SK-N-SH (cell line): Measurements from ENCODE around the gene BAHCC1. TPM values are rescaled to one million over a fixed set of nuclear protein-coding genes. Genes with fewer than 3 reads are reported as not detected.

Source experiments
- CTCF ChIA-PET: fragments of 300-600, 350-600 bp; formaldehyde crosslinking; extraction: SDS; loops from one replicate; lab custom pipeline; 2021; lab: Yijun Ruan, JAX
- POLR2A ChIA-PET: fragments of 350-600 bp; sonication (Branson Sonifier 250); formaldehyde crosslinking; extraction: SDS; loops from one replicate; lab custom pipeline; 2020; ENCODE audit warnings: antibody characterized with exemption, inconsistent platforms; lab: Yijun Ruan, JAX
- DNase-seq: peaks from one replicate; pipeline ENCODE4 v3.0.0; 2012
- H2AFZ ChIP-seq: fragments of 200-600 bp; sonication (generic); 2 replicates; pipeline ENCODE4 v1.8.1; 2016; ENCODE audit warnings: antibody characterized with exemption, mild to moderate bottlenecking, low read depth
- H3F3A ChIP-seq: fragments of 200-600 bp; sonication (generic); replicated peaks from 2 replicates; pipeline ENCODE3; 2016; ENCODE audit warnings: antibody characterized with exemption, mild to moderate bottlenecking; ENCODE audit not compliant: insufficient read depth
- H3K27ac ChIP-seq, 2 experiments: fragments of 200-500 bp in 1 of 2; fragments of 200-600 bp in 1 of 2; sonication (Bioruptor generic) in 1 of 2; sonication (generic), shearing (Covaris generic) in 1 of 2; 2 replicates each; pipeline versions ENCODE4 v1.5.1 to v1.6.1; 2014 to 2016; ENCODE audit warnings: low read depth in 2 of 2, inconsistent platforms in 1 of 2, low read length in 1 of 2, mild to moderate bottlenecking in 1 of 2, mixed read lengths in 1 of 2
- H3K27me3 ChIP-seq: fragments of 200-600 bp; sonication (generic), shearing (Covaris generic); 2 replicates; pipeline ENCODE4 v1.6.1; 2016; ENCODE audit warnings: mixed run types; ENCODE audit not compliant: insufficient read depth
- H3K36me3 ChIP-seq, 2 experiments: fragments of 200-500 bp in 1 of 2; fragments of 200-600 bp in 1 of 2; sonication (Bioruptor generic) in 1 of 2; sonication (generic) in 1 of 2; replicated peaks in 1 of 2; 2 replicates each; pipeline versions ENCODE3 to v1.5.1; 2014 to 2016; ENCODE audit warnings: low read length in 1 of 2, mild to moderate bottlenecking in 1 of 2; ENCODE audit not compliant: insufficient read depth in 2 of 2, control insufficient read depth in 1 of 2
- H3K4me1 ChIP-seq, 2 experiments: fragments of 200-500 bp in 1 of 2; fragments of 200-600 bp in 1 of 2; sonication (Bioruptor generic) in 1 of 2; sonication (generic), shearing (Covaris generic) in 1 of 2; 2 replicates each; pipeline versions ENCODE4 v1.5.1 to v1.6.1; 2014 to 2016; ENCODE audit warnings: low read depth in 1 of 2, low read length in 1 of 2, mixed run types in 1 of 2; ENCODE audit not compliant: insufficient read depth in 2 of 2, control insufficient read depth in 1 of 2
- H3K4me2 ChIP-seq: fragments of 200-600 bp; sonication (generic), shearing (Covaris generic); 2 replicates; pipeline ENCODE4 v1.6.1; 2017; ENCODE audit warnings: mixed run types
- H3K4me3 ChIP-seq, 2 experiments: fragments of 200-500 bp in 1 of 2; fragments of 200-600 bp in 1 of 2; sonication (Bioruptor generic) in 1 of 2; sonication (generic), shearing (Covaris generic) in 1 of 2; 2 replicates each; pipeline versions ENCODE4 v1.5.1 to v1.8.1; 2014 to 2016; ENCODE audit warnings: low read depth in 2 of 2, inconsistent platforms in 1 of 2, low read length in 1 of 2, mild to moderate bottlenecking in 1 of 2, mixed read lengths in 1 of 2, moderate library complexity in 1 of 2
- H3K79me2 ChIP-seq: fragments of 200-600 bp; sonication (generic); 2 replicates; pipeline ENCODE4 v1.8.1; 2017; ENCODE audit warnings: mild to moderate bottlenecking; ENCODE audit not compliant: insufficient read depth
- H3K9ac ChIP-seq: fragments of 200-600 bp; sonication (generic); 2 replicates; pipeline ENCODE4 v1.6.1; 2017; ENCODE audit warnings: mixed run types
- H3K9me2 ChIP-seq: fragments of 200-600 bp; sonication (generic); 2 replicates; pipeline ENCODE4 v1.6.1; 2017; ENCODE audit warnings: mixed run types
- H3K9me3 ChIP-seq: fragments of 200-600 bp; sonication (generic); 2 replicates; pipeline ENCODE4 v1.6.1; 2017; ENCODE audit warnings: mixed run types, mild to moderate bottlenecking, moderate library complexity
- H4K20me1 ChIP-seq: fragments of 200-600 bp; sonication (generic); 2 replicates; pipeline ENCODE4 v1.6.1; 2017; ENCODE audit warnings: mild to moderate bottlenecking, mixed run types; ENCODE audit not compliant: insufficient read depth
- CHD2 ChIP-seq: fragments of 150-350 bp; IDR thresholded peaks from 2 replicates; pipeline ENCODE4 v1.6.1; 2018; ENCODE audit warnings: low read length; ENCODE audit not compliant: partially characterized antibody
- ELF1 ChIP-seq: IDR thresholded peaks from 2 replicates; pipeline ENCODE4 v1.4.0; 2012
- GABPA ChIP-seq: IDR thresholded peaks from 2 replicates; pipeline ENCODE4 v1.4.0; 2012; ENCODE audit warnings: low read depth, mild to moderate bottlenecking
- MAX ChIP-seq: IDR thresholded peaks from 2 replicates; pipeline ENCODE4 v1.4.0; 2012; ENCODE audit warnings: low read depth
- MEF2A ChIP-seq: IDR thresholded peaks from 2 replicates; pipeline ENCODE4 v1.4.0; 2012; ENCODE audit warnings: low read depth, borderline replicate concordance
- NFIC ChIP-seq: IDR thresholded peaks from 2 replicates; pipeline ENCODE4 v1.4.0; 2012; ENCODE audit warnings: borderline replicate concordance
- POLR2AphosphoS5 ChIP-seq: IDR thresholded peaks from 2 replicates; pipeline ENCODE4 v1.6.1; 2012; ENCODE audit warnings: low read depth, low read length
- RFX5 ChIP-seq: IDR thresholded peaks from 2 replicates; pipeline ENCODE4 v1.6.1; 2012; ENCODE audit warnings: mild to moderate bottlenecking, improper control_type of control experiment, low read length
- SIN3A ChIP-seq: IDR thresholded peaks from 2 replicates; pipeline ENCODE4 v1.6.1; 2012; ENCODE audit warnings: low read depth, mild to moderate bottlenecking, low read length, moderate library complexity, borderline replicate concordance
- TCF12 ChIP-seq: IDR thresholded peaks from 2 replicates; pipeline ENCODE4 v1.4.0; 2012
- USF1 ChIP-seq: IDR thresholded peaks from 2 replicates; pipeline ENCODE4 v1.4.0; 2012; ENCODE audit warnings: low read depth, borderline replicate concordance
- USF2 ChIP-seq: fragments of 150-350 bp; IDR thresholded peaks from 2 replicates; pipeline ENCODE4 v1.6.1; 2017; ENCODE audit warnings: antibody characterized with exemption, low read length, low read depth, borderline replicate concordance
- YY1 ChIP-seq: IDR thresholded peaks from 2 replicates; pipeline ENCODE4 v1.4.0; 2012; ENCODE audit warnings: low read depth, mild to moderate bottlenecking
- ZBTB33 ChIP-seq: IDR thresholded peaks from 2 replicates; pipeline ENCODE4 v1.4.0; 2012; ENCODE audit warnings: low read depth, borderline replicate concordance
- WGBS: methylation state at CpG from one replicate; pipeline ENCODE4 v1.1.6; 2017; ENCODE audit warnings: low lambda C conversion rate; 5-methylcytosine and 5-hydroxymethylcytosine counted together
- polyA plus RNA-seq, 3 experiments: library from polyadenylated mRNA; depleted of rRNA; stranded (reverse); fragments of >200 nt; gene quantifications; 2 replicates each; pipeline ENCODE4 v1.2.3, GENCODE V29; 2012

Gene BAHCC1
- polyA plus RNA-seq, 1 of the 3 experiments (the other 2 are of a cell fraction) = 6.4 TPM

GRCh38 chr17:81461607-81462500 is 66.6 kb downstream of the BAHCC1 start:
- TF ChIP-seq NFIC = no peak
- TF ChIP-seq CHD2 = no peak
- no peak for TF ChIP-seq ZBTB33
- TF ChIP-seq RFX5 = no peak
- TF ChIP-seq ELF1 = no peak
- TF ChIP-seq MEF2A = no peak
- TF ChIP-seq TCF12 = no peak
- TF ChIP-seq USF2 = no peak
- no peak for TF ChIP-seq USF1
- TF ChIP-seq GABPA = no peak
- TF ChIP-seq YY1 = no peak
- TF ChIP-seq SIN3A = no peak
- no peak for TF ChIP-seq MAX
- TF ChIP-seq POLR2AphosphoS5 = no peak

More at GRCh38 chr17:81461607-81462500, 66.6 kb downstream of the BAHCC1 start:
- Histone ChIP-seq H2AFZ (no peak overlapping the region), H3K9me3 (no peaks in the 10 kb centered on the region), H4K20me1 (no peaks in the 10 kb centered on the region), H3K27ac (no peak overlapping the region), H3K27me3 (no peaks in the 10 kb centered on the region), H3F3A (no peaks in the 10 kb centered on the region), H3K4me2 (no peak overlapping the region), H3K4me3 (no peak overlapping the region), H3K79me2 (no peaks in the 10 kb centered on the region), H3K9ac (no peak overlapping the region), H3K36me3 (no peaks in the 10 kb centered on the region), H3K9me2 (no peaks in the 10 kb centered on the region), H3K4me1 (peaks cover 0 to 5% of the 10 kb centered on the region in 2 experiments; a peak in 1 of 4 replicates)
- no peak for DNase-seq
- 91% methylated on average over 50 of the region's 50 CpGs for WGBS
- POLR2A ChIA-PET = interaction anchor here (1.5 kb wide), 1 partner anchor 10 kb away, joined by 7 read pairs; no protein-coding TSS in a partner anchor
- CTCF ChIA-PET = interaction anchor here (0.9 to 5.1 kb wide), 7 partner anchors 19 to 170 kb away, joined by 3 to 46 read pairs (median 5); no protein-coding TSS in a partner anchor
